ENCODE results near the gene CNNM1.

The CNNM1 gene

GRCh38 chr10:99337311-99337811 lies 8.2 kb downstream of the CNNM1 start:
- no peak for FAIRE-seq
- DNase-seq (ENCODE audit: low spot score): peak; percentile 44

GRCh38 chr10:99337901-99338300 lies 8.7 kb downstream of the CNNM1 start:
- DNase-seq (ENCODE audit: low spot score) (peak; percentile 26), FAIRE-seq (no peak)

GRCh38 chr10:99339077-99339476 lies 9.9 kb downstream of the CNNM1 start:
- DNase-seq (ENCODE audit: low spot score) (peak; percentile 18), FAIRE-seq (no peak)

- FAIRE-seq: no peak
- no peak for DNase-seq (ENCODE audit: low spot score)
Observed at GRCh38 chr10:99339563-99340047, 10.4 kb downstream of the CNNM1 start.

- no peak for FAIRE-seq
- no peak for DNase-seq (ENCODE audit: low spot score)
Observed at GRCh38 chr10:99340650-99341049, 11.5 kb downstream of the CNNM1 start.

- no peak for FAIRE-seq
- DNase-seq (ENCODE audit: low spot score): no peak
Observed at GRCh38 chr10:99341248-99341647, 12.1 kb downstream of the CNNM1 start.

GRCh38 chr10:99341860-99342490 lies 12.8 kb downstream of the CNNM1 start:
- FAIRE-seq (peak; percentile 68), DNase-seq (ENCODE audit: low spot score) (peak; percentile 37)

- DNase-seq (ENCODE audit: low spot score) (no peak), FAIRE-seq (no peak)
Observed at GRCh38 chr10:99343262-99343661, 14.1 kb downstream of the CNNM1 start.

GRCh38 chr10:99344715-99345114 lies 15.6 kb downstream of the CNNM1 start:
- FAIRE-seq: no peak
- DNase-seq (ENCODE audit: low spot score): no peak

GRCh38 chr10:99345350-99345749 lies 16.2 kb downstream of the CNNM1 start:
- DNase-seq (ENCODE audit: low spot score) (peak; percentile 76), FAIRE-seq (peak; percentile 90)

GRCh38 chr10:99346247-99346646 lies 17.1 kb downstream of the CNNM1 start:
- FAIRE-seq (no peak), DNase-seq (ENCODE audit: low spot score) (no peak)

- DNase-seq (ENCODE audit: low spot score): no peak
- no peak for FAIRE-seq
Observed at GRCh38 chr10:99347672-99348071, 18.5 kb downstream of the CNNM1 start.

- FAIRE-seq (no peak), DNase-seq (ENCODE audit: low spot score) (no peak)
Observed at GRCh38 chr10:99353182-99353581, 24.0 kb downstream of the CNNM1 start.

GRCh38 chr10:99357691-99358090 lies 28.5 kb downstream of the CNNM1 start:
- DNase-seq (ENCODE audit: low spot score): no peak

GRCh38 chr10:99358101-99358500 lies 28.9 kb downstream of the CNNM1 start:
- no peak for FAIRE-seq
- DNase-seq (ENCODE audit: low spot score): no peak

More at GRCh38 chr10:99357691-99358090, 28.5 kb downstream of the CNNM1 start:
- no peak for FAIRE-seq

GRCh38 chr10:99360934-99361333 lies 31.8 kb downstream of the CNNM1 start:
- no peak for DNase-seq (ENCODE audit: low spot score)
- FAIRE-seq: no peak

- FAIRE-seq: no peak
- no peak for DNase-seq (ENCODE audit: low spot score)
Observed at GRCh38 chr10:99364125-99364524, 35.0 kb downstream of the CNNM1 start.

GRCh38 chr10:99365311-99365710 lies 36.2 kb downstream of the CNNM1 start:
- DNase-seq (ENCODE audit: low spot score) (no peak), FAIRE-seq (no peak)

- DNase-seq (ENCODE audit: low spot score): no peak
- FAIRE-seq: no peak
Observed at GRCh38 chr10:99365736-99366135, 36.6 kb downstream of the CNNM1 start.

- no peak for FAIRE-seq
- DNase-seq (ENCODE audit: low spot score): no peak
Observed at GRCh38 chr10:99366666-99367065, 37.5 kb downstream of the CNNM1 start.

GRCh38 chr10:99368646-99369045 lies 39.5 kb downstream of the CNNM1 start:
- no peak for FAIRE-seq

GRCh38 chr10:99369126-99369525 lies 40.0 kb downstream of the CNNM1 start:
- DNase-seq (ENCODE audit: low spot score) (no peak), FAIRE-seq (no peak)

More at GRCh38 chr10:99368646-99369045, 39.5 kb downstream of the CNNM1 start:
- no peak for DNase-seq (ENCODE audit: low spot score)

- no peak for DNase-seq (ENCODE audit: low spot score)
- FAIRE-seq: no peak
Observed at GRCh38 chr10:99369551-99369950, 40.4 kb downstream of the CNNM1 start.
